HAP-1 (cell line): Measurements from ENCODE around the gene CTCFL.
"Not testable (repeated sequence)": the region's sequence is repeated elsewhere in the genome, so short reads cannot be mapped to it uniquely, and the experiment has no call there.

Experiments used
- DNase-seq, 2 experiments: peaks; one replicate each; pipeline ENCODE4 v3.0.0-alpha.2; 2016 to 2020; ENCODE audit warnings: low spot score in 2 of 2
- H3K27me3 ChIP-seq: fragments of 250-450 bp; sonication (Bioruptor Pico); 2 replicates; pipeline ENCODE4 v1.5.1; 2020; ENCODE audit warnings: low read depth, mild to moderate bottlenecking, moderate library complexity
- H3K36me3 ChIP-seq: fragments of 250-450 bp; sonication (Bioruptor Pico); replicated peaks from 2 replicates; pipeline ENCODE4 v1.5.1; 2020; ENCODE audit warnings: mild to moderate bottlenecking
- H3K4me1 ChIP-seq: fragments of 250-450 bp; sonication (Bioruptor Pico); 2 replicates; pipeline ENCODE4 v1.5.1; 2020; ENCODE audit warnings: mild to moderate bottlenecking
- H3K4me3 ChIP-seq: fragments of 250-450 bp; sonication (Bioruptor Pico); 2 replicates; pipeline ENCODE4 v1.5.1; 2020; ENCODE audit warnings: mild to moderate bottlenecking, moderate library complexity
- H3K9me3 ChIP-seq: fragments of 250-450 bp; sonication (Bioruptor Pico); 2 replicates; pipeline ENCODE4 v1.5.1; 2020; ENCODE audit warnings: mild to moderate bottlenecking, moderate library complexity
- in situ Hi-C: fragments of 300-500 bp; cut with MboI; formaldehyde crosslinking; loops from 3 replicates; pipeline ENCODE4 v1.14.3; 2020; ENCODE audit warnings: low sequenced_read_pairs, inconsistent platforms, mixed read lengths

CTCFL gene

DNA sequence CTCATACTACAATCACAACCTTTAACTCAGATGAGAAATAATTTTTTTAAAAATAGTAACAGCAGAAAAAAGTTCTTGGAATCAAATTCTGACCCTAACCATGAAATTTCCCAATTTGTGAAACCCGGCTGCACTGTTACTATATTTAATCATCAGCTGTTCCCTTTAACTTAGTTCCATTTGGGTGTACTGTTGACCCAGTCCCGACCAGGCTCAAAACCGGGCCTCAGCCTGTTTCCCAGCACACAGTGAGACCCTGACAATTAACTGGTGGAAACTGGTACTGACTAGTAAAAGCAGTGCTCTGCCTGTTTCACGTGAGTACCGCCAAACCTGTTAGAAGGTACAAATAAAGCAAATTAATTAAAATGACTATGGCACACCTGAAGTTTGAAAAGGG lies 7.0 kb downstream of the CTCFL start:
- H3K27me3 ChIP-seq: no peaks in the 10 kb centered on the region
- H3K36me3 ChIP-seq: no peaks in the 10 kb centered on the region
- no peak for DNase-seq
- H3K4me3 ChIP-seq: no peak overlapping the region
- in situ Hi-C loops: no loop called here
- H3K4me1 ChIP-seq: peaks cover 8% of the 10 kb centered on the region
- H3K9me3 ChIP-seq: no peaks in the 10 kb centered on the region

DNA sequence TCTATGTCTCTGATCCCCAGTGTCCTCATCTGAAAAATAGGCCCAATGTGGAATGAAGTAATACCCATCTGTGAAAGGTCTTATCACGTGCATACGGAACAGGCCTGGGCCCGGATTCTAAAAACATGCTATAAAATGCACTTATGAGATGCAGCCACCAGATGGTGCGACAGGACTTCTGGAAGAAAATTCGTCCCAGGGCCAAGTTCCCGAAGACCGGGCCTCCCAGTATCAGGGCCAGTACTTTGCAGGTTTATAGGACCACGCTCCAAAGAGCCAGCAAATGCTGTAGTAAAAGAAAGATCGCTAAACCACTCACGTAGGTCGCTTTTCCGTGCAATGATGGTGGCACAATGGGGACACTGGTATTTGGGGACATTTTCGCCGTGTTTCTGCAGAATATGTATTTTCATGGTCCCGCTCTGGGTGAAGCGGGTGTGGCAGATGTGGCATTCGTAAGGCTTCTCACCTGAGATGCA lies 10.6 kb downstream of the CTCFL start:
- in situ Hi-C loops: loop anchor here (5.0 kb wide), 1 partner anchor 693 kb away; no protein-coding TSS in a partner anchor
- no peaks in the 10 kb centered on the region for H3K9me3 ChIP-seq
- no peak overlapping the region for H3K4me3 ChIP-seq
- H3K36me3 ChIP-seq: no peaks in the 10 kb centered on the region
- no peaks in the 10 kb centered on the region for H3K27me3 ChIP-seq
- DNase-seq: peak; percentile 39 to 78
- no peaks in the 10 kb centered on the region; the same call in 1 of the 2 replicates for H3K4me1 ChIP-seq

DNA sequence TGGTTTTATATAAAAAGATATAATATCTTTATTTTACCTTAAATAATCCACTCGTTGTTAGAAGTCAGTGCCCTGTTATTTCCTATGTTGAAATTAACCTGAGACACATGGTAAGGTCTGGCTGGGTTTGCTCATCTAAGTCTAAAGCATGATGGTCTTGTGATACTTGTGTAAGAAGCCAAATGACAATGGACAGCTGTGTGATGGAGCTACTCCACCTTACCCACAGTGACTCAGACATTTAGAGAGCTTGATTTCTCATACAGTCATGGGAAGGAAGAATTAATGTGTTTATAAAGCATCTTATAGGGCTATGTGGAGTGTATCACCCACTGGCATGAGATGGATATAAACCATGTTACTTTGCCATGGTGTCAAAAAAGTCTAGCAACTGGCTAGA lies 11.7 kb downstream of the CTCFL start:
- no peaks in the 10 kb centered on the region; the same call in 1 of the 2 replicates for H3K4me1 ChIP-seq
- no peaks in the 10 kb centered on the region for H3K36me3 ChIP-seq
- H3K27me3 ChIP-seq: no peaks in the 10 kb centered on the region
- no peaks in the 10 kb centered on the region for H3K9me3 ChIP-seq
- H3K4me3 ChIP-seq: no peak overlapping the region
- no peak for DNase-seq
- in situ Hi-C loops: loop anchor here (5.0 kb wide), 1 partner anchor 694 kb away; no protein-coding TSS in a partner anchor

DNA sequence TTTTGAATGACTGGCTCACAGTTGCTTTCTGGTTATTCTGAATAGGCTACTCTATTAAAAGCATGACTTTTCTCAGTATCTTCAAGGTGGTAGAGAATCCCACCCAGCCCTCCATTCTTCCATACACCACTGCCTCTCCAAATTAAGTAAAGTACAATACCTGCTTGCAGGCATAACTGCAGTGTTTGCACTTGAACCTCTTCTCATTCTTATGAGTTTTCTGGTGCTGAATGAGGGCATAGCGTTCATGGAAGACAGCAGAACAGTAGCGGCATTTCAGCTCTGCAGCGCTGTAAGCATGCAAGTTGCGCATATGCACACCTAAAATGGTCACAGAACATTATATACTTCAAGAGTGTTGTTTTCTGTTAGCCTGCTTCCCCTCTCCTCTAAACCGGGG lies 12.5 kb downstream of the CTCFL start:
- Histone ChIP-seq H3K4me1 (no peaks in the 10 kb centered on the region; the same call in 1 of the 2 replicates), H3K36me3 (no peaks in the 10 kb centered on the region), H3K9me3 (no peaks in the 10 kb centered on the region), H3K4me3 (no peak overlapping the region), H3K27me3 (no peaks in the 10 kb centered on the region)
- in situ Hi-C loops: loop anchor here (5.0 kb wide), 1 partner anchor 695 kb away; no protein-coding TSS in a partner anchor
- no peak for DNase-seq

DNA sequence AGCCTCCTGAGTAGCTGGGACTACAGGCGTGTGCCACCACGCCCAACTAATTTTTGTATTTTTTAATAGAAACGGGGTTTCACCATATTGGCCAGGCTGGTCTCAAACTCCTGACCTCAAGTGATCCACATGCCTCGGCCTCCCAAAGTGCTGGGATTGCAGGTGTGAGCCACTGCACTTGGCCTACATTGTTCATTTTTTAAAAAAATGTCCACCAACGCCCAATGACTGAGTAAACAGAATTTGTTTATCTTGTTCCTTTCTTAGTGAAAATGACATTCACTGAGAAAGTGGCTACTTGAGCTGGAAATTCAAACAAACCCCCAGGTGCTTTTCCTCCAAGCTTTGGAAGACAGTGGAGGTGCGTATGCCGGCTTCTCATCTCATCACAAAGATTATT lies 13.2 kb downstream of the CTCFL start:
- not testable (repeated sequence) for DNase-seq, H3K4me3 ChIP-seq, H3K9me3 ChIP-seq, H3K27me3 ChIP-seq, H3K36me3 ChIP-seq, H3K4me1 ChIP-seq
- in situ Hi-C loops: loop anchor here (5.0 kb wide), 1 partner anchor 696 kb away; no protein-coding TSS in a partner anchor

DNA sequence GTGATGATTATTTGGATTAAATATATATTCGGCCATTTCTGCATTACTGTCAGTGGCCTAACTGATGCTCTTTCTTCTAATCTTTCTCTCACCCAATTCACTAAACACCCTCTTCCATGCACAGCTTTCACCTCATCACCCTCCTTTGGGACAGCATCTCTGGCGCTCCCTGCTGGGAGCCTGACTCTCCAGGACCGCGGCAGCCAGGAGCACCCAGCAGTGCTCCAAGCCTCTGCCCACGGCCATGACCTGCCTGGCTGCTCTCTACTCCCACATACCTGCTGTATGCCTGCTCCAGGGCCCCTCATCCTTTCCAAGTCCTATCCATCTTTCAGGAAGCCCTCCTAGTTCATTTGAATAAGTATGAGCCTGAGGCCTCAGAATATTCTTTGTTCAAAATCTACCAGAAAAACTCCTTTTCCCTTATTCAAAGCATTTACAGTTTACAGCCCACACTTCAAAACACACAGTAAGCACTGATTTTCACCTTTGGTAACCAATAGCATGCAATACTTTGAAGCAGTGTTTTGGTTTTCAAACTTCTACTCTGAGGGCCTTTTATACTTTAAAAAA lies 15.2 kb downstream of the CTCFL start:
- peak in 1 of 2 experiments; percentile 59 for DNase-seq
- no peak overlapping the region for H3K4me3 ChIP-seq
- no peaks in the 10 kb centered on the region; the same call in 1 of the 2 replicates for H3K4me1 ChIP-seq
- in situ Hi-C loops: loop anchor here (5.0 kb wide), 1 partner anchor 698 kb away; no protein-coding TSS in a partner anchor
- H3K9me3 ChIP-seq: no peaks in the 10 kb centered on the region
- no peaks in the 10 kb centered on the region for H3K36me3 ChIP-seq
- H3K27me3 ChIP-seq: no peaks in the 10 kb centered on the region

DNA sequence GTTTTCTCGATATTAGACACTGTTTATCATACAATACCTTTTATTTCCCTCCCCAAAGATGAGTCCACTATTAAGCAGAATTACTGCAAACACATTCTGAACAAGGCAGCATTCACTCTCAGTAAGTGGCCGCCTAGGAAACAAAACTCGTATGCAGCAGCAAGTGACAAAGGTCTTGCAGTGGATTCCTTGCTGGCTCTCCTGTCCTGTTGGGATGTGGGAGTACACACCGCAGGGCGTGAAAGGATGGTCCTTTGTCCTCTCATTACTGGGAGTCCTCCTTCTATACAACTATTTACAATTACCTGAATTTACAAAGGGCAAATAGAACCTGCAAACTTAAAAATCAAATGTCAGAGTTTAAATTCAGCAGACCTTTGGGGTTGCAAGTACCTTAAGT lies 16.1 kb downstream of the CTCFL start:
- no peaks in the 10 kb centered on the region for H3K27me3 ChIP-seq
- no peak for DNase-seq
- no peaks in the 10 kb centered on the region; the same call in 1 of the 2 replicates for H3K4me1 ChIP-seq
- H3K4me3 ChIP-seq: no peak overlapping the region
- no peaks in the 10 kb centered on the region for H3K9me3 ChIP-seq
- H3K36me3 ChIP-seq: no peaks in the 10 kb centered on the region
- in situ Hi-C loops: no loop called here

DNA sequence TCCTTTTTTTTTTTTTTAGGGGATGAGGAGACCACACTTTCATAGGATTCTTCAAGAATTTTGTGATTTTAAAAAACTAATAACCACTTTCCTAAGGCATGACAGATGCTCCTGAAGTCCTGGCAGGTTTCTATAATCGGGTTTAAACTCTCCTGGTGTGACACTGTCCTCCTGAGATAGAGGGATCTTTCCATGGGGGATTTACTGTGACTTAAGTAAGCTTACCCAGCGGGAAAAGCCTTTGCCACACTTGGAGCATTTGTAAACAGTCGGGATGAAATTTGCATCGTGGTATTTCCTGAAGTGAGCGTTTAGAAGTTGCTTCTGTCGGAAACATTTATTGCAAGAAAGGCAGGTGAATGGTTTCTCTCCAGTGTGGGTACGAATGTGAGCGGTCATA lies 16.6 kb downstream of the CTCFL start:
- Histone ChIP-seq H3K4me3 (no peak overlapping the region), H3K27me3 (no peaks in the 10 kb centered on the region), H3K36me3 (no peaks in the 10 kb centered on the region), H3K4me1 (no peaks in the 10 kb centered on the region; the same call in 1 of the 2 replicates), H3K9me3 (no peaks in the 10 kb centered on the region)
- DNase-seq: no peak
- in situ Hi-C loops: no loop called here

DNA sequence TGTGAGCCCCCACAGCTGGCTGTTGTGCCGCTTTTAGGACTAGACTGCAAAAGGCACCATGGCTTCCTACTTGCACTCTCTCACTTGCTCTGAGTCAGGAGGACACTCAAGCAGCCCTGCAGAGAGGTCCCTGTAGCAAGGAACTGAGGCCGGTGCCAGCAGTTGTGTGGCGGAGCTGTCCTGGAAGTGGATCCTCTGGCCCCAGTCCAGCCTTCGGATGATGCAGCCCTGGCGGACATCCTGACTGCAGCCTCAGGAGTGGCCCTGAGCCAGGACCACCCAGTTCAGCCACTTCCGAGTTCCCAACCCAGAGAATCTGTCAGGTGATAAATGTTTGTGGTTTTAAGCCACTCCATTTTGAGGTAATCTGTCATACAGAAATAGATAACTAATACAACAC lies 17.5 kb downstream of the CTCFL start:
- Histone ChIP-seq H3K27me3 (no peaks in the 10 kb centered on the region), H3K9me3 (no peaks in the 10 kb centered on the region), H3K4me3 (no peak overlapping the region), H3K4me1 (no peaks in the 10 kb centered on the region; the same call in 1 of the 2 replicates), H3K36me3 (no peaks in the 10 kb centered on the region)
- in situ Hi-C loops: no loop called here
- no peak for DNase-seq

DNA sequence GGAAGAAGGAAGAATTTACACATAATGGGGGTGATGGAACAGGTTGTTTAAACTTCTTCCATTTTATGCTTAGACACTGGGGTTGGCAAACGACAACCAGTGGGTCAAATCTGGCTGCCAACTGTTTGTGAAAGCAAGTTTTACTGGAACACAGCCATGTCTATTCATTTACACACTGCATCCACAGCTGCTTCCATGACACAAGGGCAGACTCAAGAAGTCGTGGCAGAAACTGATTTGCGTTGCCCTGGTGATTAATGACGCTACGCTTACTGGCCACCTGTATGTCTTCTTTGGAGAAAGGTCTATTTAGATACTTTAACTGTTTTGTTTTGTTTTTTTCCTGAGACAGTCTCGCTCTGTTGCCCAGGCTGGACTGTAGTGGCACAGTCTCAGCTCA lies 19.0 kb downstream of the CTCFL start:
- no peaks in the 10 kb centered on the region for H3K36me3 ChIP-seq
- H3K4me3 ChIP-seq: no peak overlapping the region
- in situ Hi-C loops: no loop called here
- no peaks in the 10 kb centered on the region for H3K9me3 ChIP-seq
- no peaks in the 10 kb centered on the region for H3K27me3 ChIP-seq
- DNase-seq: no peak
- no peaks in the 10 kb centered on the region for H3K4me1 ChIP-seq

DNA sequence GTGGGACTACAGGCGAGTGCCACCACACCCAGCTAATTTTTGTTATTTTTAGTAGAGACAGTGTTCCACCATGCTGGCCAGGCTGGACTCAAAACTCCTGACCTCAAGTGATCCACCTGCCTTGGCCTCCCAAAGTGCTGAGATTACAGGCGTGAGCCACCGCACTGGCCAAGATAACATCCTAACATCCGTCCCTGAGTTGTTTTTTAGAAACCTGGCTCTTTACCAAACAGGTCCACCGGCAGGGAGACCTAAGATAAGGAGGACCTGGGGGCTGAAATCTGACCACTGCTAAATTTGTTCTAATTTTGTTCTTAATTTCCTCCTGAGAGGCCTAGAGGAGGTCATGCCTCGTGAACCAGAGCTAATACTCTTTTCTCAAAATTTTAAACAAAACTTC lies 20.5 kb downstream of the CTCFL start:
- Histone ChIP-seq H3K36me3 (no peaks in the 10 kb centered on the region), H3K9me3 (no peaks in the 10 kb centered on the region), H3K4me3 (no peak overlapping the region), H3K27me3 (no peaks in the 10 kb centered on the region), H3K4me1 (no peaks in the 10 kb centered on the region)
- no peak for DNase-seq
- in situ Hi-C loops: no loop called here

DNA sequence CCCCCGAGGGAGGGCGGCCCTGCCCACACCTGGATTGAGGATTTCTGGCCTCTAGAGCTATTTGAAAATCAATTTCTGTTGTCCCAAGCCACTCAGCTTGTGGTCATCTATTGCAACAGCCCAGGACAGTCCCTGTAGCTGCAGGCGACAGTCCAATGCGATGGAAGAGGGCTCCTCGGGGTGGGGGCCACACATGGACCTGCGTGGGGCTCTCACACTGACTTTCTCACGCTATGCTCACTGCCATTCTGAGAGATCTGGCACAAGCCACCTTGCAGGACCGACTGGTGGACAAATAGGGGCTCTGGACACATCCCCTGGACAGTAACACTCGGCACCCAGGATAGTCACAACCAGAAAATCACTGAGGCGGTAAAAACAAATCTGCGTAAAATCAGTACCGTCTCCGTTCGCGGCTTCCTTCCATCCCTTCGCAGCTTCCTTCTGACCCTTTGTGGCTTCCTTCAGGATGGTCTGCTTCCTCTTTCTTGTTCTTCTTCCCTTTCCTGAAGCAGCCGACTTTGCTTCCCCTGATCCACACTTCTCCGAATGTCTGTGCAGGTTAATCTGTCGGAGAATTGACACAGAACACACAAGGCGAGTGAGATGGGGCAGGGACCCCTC lies 21.8 kb downstream of the CTCFL start:
- DNase-seq: no peak
- Histone ChIP-seq H3K36me3 (no peaks in the 10 kb centered on the region), H3K4me3 (no peak overlapping the region), H3K4me1 (no peaks in the 10 kb centered on the region), H3K9me3 (no peaks in the 10 kb centered on the region), H3K27me3 (peaks cover 6% of the 10 kb centered on the region)
- in situ Hi-C loops: no loop called here

DNA sequence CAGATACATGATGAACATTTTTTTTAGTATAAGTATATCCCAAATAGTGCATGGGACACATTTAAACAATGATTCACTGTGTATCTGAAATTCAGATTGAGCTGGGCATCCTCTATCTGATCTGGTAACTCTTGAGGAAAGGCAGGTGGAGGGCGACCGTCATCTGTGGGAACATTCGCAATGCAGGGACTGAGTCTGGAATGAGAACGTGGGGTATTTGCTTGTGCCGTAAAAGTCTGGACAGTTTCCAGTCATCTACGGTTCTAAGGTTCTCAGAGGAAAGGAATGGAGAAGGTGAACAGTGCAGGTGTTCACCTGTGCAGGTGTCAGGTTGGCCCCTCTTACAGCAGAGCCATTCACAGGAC lies 22.6 kb downstream of the CTCFL start:
- H3K4me1 ChIP-seq: no peaks in the 10 kb centered on the region
- H3K4me3 ChIP-seq: no peak overlapping the region
- no peaks in the 10 kb centered on the region for H3K9me3 ChIP-seq
- in situ Hi-C loops: no loop called here
- H3K27me3 ChIP-seq: peaks cover 8% of the 10 kb centered on the region
- no peak for DNase-seq
- H3K36me3 ChIP-seq: no peaks in the 10 kb centered on the region

DNA sequence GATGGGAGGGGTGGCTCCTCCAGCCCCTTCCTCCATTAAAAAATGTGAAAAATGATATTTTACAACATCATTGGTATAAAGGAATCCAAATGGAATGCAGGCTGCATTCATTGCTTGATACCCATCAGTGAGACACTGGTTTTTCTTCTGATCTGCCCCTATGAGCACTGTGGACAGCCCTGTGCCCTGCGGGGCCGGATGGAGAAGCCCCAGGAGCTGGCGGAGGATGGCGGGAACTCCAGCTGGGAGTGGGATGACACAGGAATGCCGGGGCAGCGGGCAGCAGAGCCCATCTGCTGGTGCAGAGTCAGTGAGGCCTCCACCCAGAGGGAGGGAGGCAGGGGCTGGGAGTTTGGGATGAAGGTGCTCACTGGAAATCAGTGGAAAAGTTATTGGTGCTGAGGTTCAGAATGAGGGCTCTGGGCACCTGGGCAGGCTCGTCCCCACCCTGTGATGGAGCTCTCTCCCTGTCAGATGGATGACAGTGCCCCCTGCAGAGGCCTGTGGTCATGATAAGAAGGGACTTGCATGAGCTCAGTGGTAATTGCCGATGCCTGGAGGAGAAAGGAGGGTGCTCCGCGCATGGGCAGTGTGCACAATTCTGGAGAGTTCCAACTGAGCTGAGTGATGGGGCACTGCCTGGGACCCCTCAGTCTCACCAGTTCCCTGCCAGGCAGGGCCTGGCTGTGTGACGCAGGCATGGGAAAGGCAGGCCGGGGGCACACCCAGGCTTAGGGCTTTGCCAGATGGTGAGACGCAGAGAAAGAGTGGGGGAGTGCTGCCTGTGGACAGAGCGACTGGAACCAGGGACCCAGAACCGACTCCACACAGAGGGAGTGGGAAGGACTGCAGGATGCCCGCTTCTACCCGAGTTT lies 23.2 kb downstream of the CTCFL start:
- Histone ChIP-seq H3K4me1 (no peaks in the 10 kb centered on the region), H3K9me3 (no peaks in the 10 kb centered on the region; the same call in 1 of the 2 replicates), H3K27me3 (peaks cover 8% of the 10 kb centered on the region), H3K36me3 (no peaks in the 10 kb centered on the region), H3K4me3 (no peak overlapping the region)
- in situ Hi-C loops: no loop called here
- DNase-seq: no peak
